ENCODE data around the gene RSL1D1. TPM values are rescaled to one million over a fixed set of nuclear protein-coding genes. Genes with fewer than 3 reads are reported as not detected.

Gene RSL1D1
- total RNA-seq, 4 donors from 2014 or later, result 215 to 302 (median 259) TPM

GRCh38 chr16:11794996-11795886 is 56.1 kb downstream of the RSL1D1 start:
- intact Hi-C loops (cut with DNase I; ENCODE audit: low total_unique reads), result loop anchor here (5.0 to 10.0 kb wide), 3 partner anchors 182 to 298 kb away; partner anchors contain the start of gene SNX29
- Histone ChIP-seq H3K9me3 (no peaks in the 10 kb centered on the region), H3K4me3 (peak overlapping the region; percentile 90 to 96 (median 94)), H3K27ac (peak overlapping the region; percentile 98 to 100 (median 99)), H3K27me3 (no peaks in the 10 kb centered on the region), H3K36me3 (no peaks in the 10 kb centered on the region), H3K4me1 (peaks cover 72 to 78% of the 10 kb centered on the region in 2 donors)
- DNase-seq, result no peak
- in situ Hi-C loops (cut with MboI; ENCODE audit: low sequenced_read_pairs in 4 of 4), result loop anchor here in 3 of 4 donors (5.0 to 25.0 kb wide), 3 partner anchors 50 to 117 kb away; partner anchors contain the start of genes TXNDC11 (in 3 of the 3), GSPT1 (in 1 of the 3) and RSL1D1 (in 1 of the 3)
- no peak for ATAC-seq
- TF ChIP-seq CTCF (IDR thresholded peaks at IDR 0.05 in 4 of 5, conservative IDR thresholded peaks at IDR 0.05 in 1 of 5), result no peak
- no peak for TF ChIP-seq POLR2A (IDR thresholded peaks at IDR 0.05)

- TF ChIP-seq CTCF (IDR thresholded peaks at IDR 0.05 in 4 of 5, conservative IDR thresholded peaks at IDR 0.05 in 1 of 5), result no peak
- no peak for TF ChIP-seq POLR2A (IDR thresholded peaks at IDR 0.05)
- H3K36me3 ChIP-seq, result no peaks in the 10 kb centered on the region
- H3K4me1 ChIP-seq, result peaks cover 76 to 78% of the 10 kb centered on the region in 2 donors
- H3K27ac ChIP-seq, result peak overlapping the region; percentile 98 to 100 (median 99)
- ATAC-seq, result no peak
- no peak overlapping the region for H3K4me3 ChIP-seq
- no peak for DNase-seq
- no peaks in the 10 kb centered on the region for H3K9me3 ChIP-seq
- in situ Hi-C loops (cut with MboI; ENCODE audit: low sequenced_read_pairs in 4 of 4) (loop anchor here in 3 of 4 donors (10.0 to 25.0 kb wide), 2 partner anchors 50 to 118 kb away; partner anchors contain the start of genes TXNDC11 (in 3 of the 3) and GSPT1 (in 1 of the 3)), intact Hi-C loops (cut with DNase I; ENCODE audit: low total_unique reads) (loop anchor here (10.0 kb wide), 1 partner anchor 270 kb away; no protein-coding TSS in a partner anchor)
- H3K27me3 ChIP-seq, result no peaks in the 10 kb centered on the region
Measured at GRCh38 chr16:11794447-11794846, 56.9 kb downstream of the RSL1D1 start.

- Histone ChIP-seq H3K27me3 (no peaks in the 10 kb centered on the region), H3K9me3 (no peaks in the 10 kb centered on the region), H3K4me3 (no peak overlapping the region), H3K36me3 (no peaks in the 10 kb centered on the region), H3K27ac (peak overlapping the region; percentile 98 to 100 (median 99)), H3K4me1 (peaks cover 76 to 78% of the 10 kb centered on the region in 2 donors)
- no peak for DNase-seq
- ATAC-seq, result no peak
- TF ChIP-seq CTCF (IDR thresholded peaks at IDR 0.05 in 4 of 5, conservative IDR thresholded peaks at IDR 0.05 in 1 of 5) (no peak), POLR2A (IDR thresholded peaks at IDR 0.05) (no peak)
- intact Hi-C loops (cut with DNase I; ENCODE audit: low total_unique reads), result loop anchor here (2.0 to 10.0 kb wide), 2 partner anchors 119 to 271 kb away; no protein-coding TSS in a partner anchor
- in situ Hi-C loops (cut with MboI; ENCODE audit: low sequenced_read_pairs in 4 of 4), result loop anchor here in 3 of 4 donors (10.0 to 25.0 kb wide), 2 partner anchors 49 to 118 kb away; partner anchors contain the start of genes TXNDC11 (in 3 of the 3) and GSPT1 (in 1 of the 3)
Measured at GRCh38 chr16:11793840-11794239, 57.5 kb downstream of the RSL1D1 start.

GRCh38 chr16:11792410-11793241 is 58.7 kb downstream of the RSL1D1 start:
- peak overlapping the region; percentile 98 to 100 (median 99) for H3K27ac ChIP-seq
- no peaks in the 10 kb centered on the region for H3K9me3 ChIP-seq
- peak; percentile 13 to 58 for ATAC-seq
- peaks cover 70 to 77% of the 10 kb centered on the region in 2 donors for H3K4me1 ChIP-seq
- in situ Hi-C loops (cut with MboI; ENCODE audit: low sequenced_read_pairs in 4 of 4), result loop anchor here in 3 of 4 donors (10.0 to 25.0 kb wide), 2 partner anchors 48 to 120 kb away; partner anchors contain the start of genes TXNDC11 (in 3 of the 3) and GSPT1 (in 1 of the 3)
- intact Hi-C loops (cut with DNase I; ENCODE audit: low total_unique reads), result loop anchor here (1.0 to 10.0 kb wide), 4 partner anchors 42 to 272 kb away; partner anchors contain the start of gene TXNDC11
- no peaks in the 10 kb centered on the region for H3K36me3 ChIP-seq
- no peak overlapping the region for H3K4me3 ChIP-seq
- no peaks in the 10 kb centered on the region for H3K27me3 ChIP-seq
- TF ChIP-seq POLR2A (IDR thresholded peaks at IDR 0.05) (peak in 1 of 2 donors; percentile 19), CTCF (IDR thresholded peaks at IDR 0.05 in 4 of 5, conservative IDR thresholded peaks at IDR 0.05 in 1 of 5) (no peak)
- DNase-seq, result peak; percentile 46 to 82
